ENCODE measurements around the gene RAB41.

The RAB41 gene

GRCh38 chrX:70264784-70265183 lies 17.2 kb upstream of the RAB41 start:
- TF ChIP-seq SIN3A (IDR thresholded peaks at IDR 0.05; ENCODE audit: borderline replicate concordance, insufficient read depth, low read length) (no peak), TAF1 (IDR thresholded peaks at IDR 0.05; ENCODE audit: borderline replicate concordance, insufficient read depth, low read length) (no peak), REST (IDR thresholded peaks at IDR 0.05; ENCODE audit: insufficient read depth in 1 of 2, low read depth in 2 of 2, low read length in 2 of 2) (peak; percentile 78 to 93), POLR2AphosphoS5 (IDR thresholded peaks at IDR 0.05; ENCODE audit: low read depth, low read length) (no peak), FOXP2 (optimal IDR thresholded peaks at IDR 0.05; ENCODE audit: borderline replicate concordance, extremely low read depth, extremely low read length, insufficient read depth) (no peak)

GRCh38 chrX:70268034-70268433 lies 13.9 kb upstream of the RAB41 start, which contains the start of gene ARR3:
Gene ARR3, plus strand, starts transcription at chrX:70268334. Its CDS starts 1,052 bp downstream, at chrX:70269386.
- TF ChIP-seq POLR2AphosphoS5 (IDR thresholded peaks at IDR 0.05; ENCODE audit: low read depth, low read length), result no peak
- TF ChIP-seq REST (IDR thresholded peaks at IDR 0.05; ENCODE audit: insufficient read depth in 1 of 2, low read depth in 2 of 2, low read length in 2 of 2), result no peak
- TF ChIP-seq FOXP2 (optimal IDR thresholded peaks at IDR 0.05; ENCODE audit: borderline replicate concordance, extremely low read depth, extremely low read length, insufficient read depth), result no peak
- TF ChIP-seq SIN3A (IDR thresholded peaks at IDR 0.05; ENCODE audit: borderline replicate concordance, insufficient read depth, low read length), result no peak
- no peak for TF ChIP-seq TAF1 (IDR thresholded peaks at IDR 0.05; ENCODE audit: borderline replicate concordance, insufficient read depth, low read length)

GRCh38 chrX:70279081-70279480 lies 2.9 kb upstream of the RAB41 start:
- TF ChIP-seq TAF1 (IDR thresholded peaks at IDR 0.05; ENCODE audit: borderline replicate concordance, insufficient read depth, low read length) (no peak), SIN3A (IDR thresholded peaks at IDR 0.05; ENCODE audit: borderline replicate concordance, insufficient read depth, low read length) (no peak), POLR2AphosphoS5 (IDR thresholded peaks at IDR 0.05; ENCODE audit: low read depth, low read length) (no peak), REST (IDR thresholded peaks at IDR 0.05; ENCODE audit: insufficient read depth in 1 of 2, low read depth in 2 of 2, low read length in 2 of 2) (no peak), FOXP2 (optimal IDR thresholded peaks at IDR 0.05; ENCODE audit: borderline replicate concordance, extremely low read depth, extremely low read length, insufficient read depth) (no peak)

GRCh38 chrX:70280573-70280972 lies 1.4 kb upstream of the RAB41 start:
- TF ChIP-seq SIN3A (IDR thresholded peaks at IDR 0.05; ENCODE audit: borderline replicate concordance, insufficient read depth, low read length) (no peak), REST (IDR thresholded peaks at IDR 0.05; ENCODE audit: insufficient read depth in 1 of 2, low read depth in 2 of 2, low read length in 2 of 2) (peak; percentile 42 to 75; a peak in 2 of 4 replicates)

- TF ChIP-seq SIN3A (IDR thresholded peaks at IDR 0.05; ENCODE audit: borderline replicate concordance, insufficient read depth, low read length), result no peak
- TF ChIP-seq POLR2AphosphoS5 (IDR thresholded peaks at IDR 0.05; ENCODE audit: low read depth, low read length), result no peak
- no peak for TF ChIP-seq FOXP2 (optimal IDR thresholded peaks at IDR 0.05; ENCODE audit: borderline replicate concordance, extremely low read depth, extremely low read length, insufficient read depth)
Observed at GRCh38 chrX:70289168-70289792, 7.3 kb downstream of the RAB41 start.
